OCI-LY1 (cell line): ENCODE data around the gene MYLK4.

Experiments used
- H2AFZ ChIP-seq: fragments of 200-600 bp; sonication (generic), shearing (Covaris generic); 2 replicates; pipeline ENCODE4 v1.6.0; 2014; ENCODE audit warnings: antibody characterized with exemption, mild to moderate bottlenecking, low read length
- H3F3A ChIP-seq: fragments of 200-600 bp; sonication (generic), shearing (Covaris generic); 2 replicates; pipeline ENCODE4 v1.6.0; 2014; ENCODE audit warnings: mild to moderate bottlenecking, antibody characterized with exemption, low read length, moderate library complexity; ENCODE audit not compliant: insufficient read depth
- H3K27ac ChIP-seq: fragments of 200-600 bp; sonication (generic); 2 replicates; pipeline ENCODE4 v1.5.1; 2014; ENCODE audit warnings: low read length, mixed run types, mild to moderate bottlenecking, low read depth; ENCODE audit not compliant: poor library complexity, severe bottlenecking
- H3K27me3 ChIP-seq: fragments of 200-600 bp; sonication (generic); 2 replicates; pipeline ENCODE4 v1.6.0; 2014; ENCODE audit warnings: antibody characterized with exemption, mild to moderate bottlenecking, low read length, moderate library complexity; ENCODE audit not compliant: insufficient read depth
- H3K36me3 ChIP-seq: fragments of 200-600 bp; sonication (generic); 2 replicates; pipeline ENCODE4 v1.6.1; 2014; ENCODE audit warnings: mild to moderate bottlenecking, antibody characterized with exemption, low read length, moderate library complexity, mixed read lengths; ENCODE audit not compliant: insufficient read depth
- H3K4me1 ChIP-seq: fragments of 200-600 bp; sonication (generic); 2 replicates; pipeline ENCODE4 v1.5.1; 2014; ENCODE audit warnings: mild to moderate bottlenecking, low read length, moderate library complexity; ENCODE audit not compliant: insufficient read depth, severe bottlenecking
- H3K4me2 ChIP-seq: fragments of 200-600 bp; sonication (generic), shearing (Covaris generic); 2 replicates; pipeline ENCODE4 v1.6.1; 2014; ENCODE audit warnings: low read length
- H3K4me3 ChIP-seq: fragments of 200-600 bp; sonication (generic); 2 replicates; pipeline ENCODE4 v1.5.1; 2014; ENCODE audit warnings: low read length, low read depth, mild to moderate bottlenecking, mixed read lengths; ENCODE audit not compliant: poor library complexity, severe bottlenecking
- H3K79me2 ChIP-seq: fragments of 200-600 bp; shearing (Covaris generic); 2 replicates; pipeline ENCODE4 v1.6.1; 2016; ENCODE audit warnings: mixed run types, low read length, mixed read lengths; ENCODE audit not compliant: insufficient read depth
- H3K9ac ChIP-seq: fragments of 200-600 bp; sonication (generic), shearing (Covaris generic); 2 replicates; pipeline ENCODE4 v1.6.1; 2014; ENCODE audit warnings: mild to moderate bottlenecking, low read length, mixed read lengths
- H3K9me2 ChIP-seq: fragments of 200-600 bp; sonication (generic), shearing (Covaris generic); 2 replicates; pipeline ENCODE4 v1.6.1; 2014; ENCODE audit warnings: low read depth, mild to moderate bottlenecking, low read length, mixed read lengths
- H3K9me3 ChIP-seq: fragments of 200-600 bp; shearing (Covaris generic); 2 replicates; pipeline ENCODE4 v1.6.1; 2014; ENCODE audit warnings: low read length, mixed read lengths
- H4K20me1 ChIP-seq: fragments of 200-600 bp; sonication (generic), shearing (Covaris generic); 2 replicates; pipeline ENCODE4 v1.6.0; 2016; ENCODE audit warnings: mild to moderate bottlenecking, low read length; ENCODE audit not compliant: insufficient read depth
- EZH2 ChIP-seq: fragments of 200-600 bp; sonication (generic), shearing (Covaris generic); IDR thresholded peaks from 2 replicates; pipeline ENCODE4 v1.8.0; 2017; ENCODE audit warnings: borderline replicate concordance, mixed run types, mild to moderate bottlenecking, antibody characterized with exemption, low read length, moderate library complexity, mixed read lengths
- TF ChIP-seq, protein P1 (sequence below): fragments of 200-600 bp; sonication (generic), shearing (Covaris generic); IDR thresholded peaks from 2 replicates; pipeline ENCODE4 v1.5.1; 2017; ENCODE audit warnings: mild to moderate bottlenecking, antibody characterized with exemption, low read length, moderate library complexity, mixed read lengths

MYLK4 gene

GRCh38 chr6:2614846-2615245 is 135.9 kb downstream of the MYLK4 start:
- H3K27me3 ChIP-seq: no peaks in the 10 kb centered on the region
- TF ChIP-seq, protein P1, sequence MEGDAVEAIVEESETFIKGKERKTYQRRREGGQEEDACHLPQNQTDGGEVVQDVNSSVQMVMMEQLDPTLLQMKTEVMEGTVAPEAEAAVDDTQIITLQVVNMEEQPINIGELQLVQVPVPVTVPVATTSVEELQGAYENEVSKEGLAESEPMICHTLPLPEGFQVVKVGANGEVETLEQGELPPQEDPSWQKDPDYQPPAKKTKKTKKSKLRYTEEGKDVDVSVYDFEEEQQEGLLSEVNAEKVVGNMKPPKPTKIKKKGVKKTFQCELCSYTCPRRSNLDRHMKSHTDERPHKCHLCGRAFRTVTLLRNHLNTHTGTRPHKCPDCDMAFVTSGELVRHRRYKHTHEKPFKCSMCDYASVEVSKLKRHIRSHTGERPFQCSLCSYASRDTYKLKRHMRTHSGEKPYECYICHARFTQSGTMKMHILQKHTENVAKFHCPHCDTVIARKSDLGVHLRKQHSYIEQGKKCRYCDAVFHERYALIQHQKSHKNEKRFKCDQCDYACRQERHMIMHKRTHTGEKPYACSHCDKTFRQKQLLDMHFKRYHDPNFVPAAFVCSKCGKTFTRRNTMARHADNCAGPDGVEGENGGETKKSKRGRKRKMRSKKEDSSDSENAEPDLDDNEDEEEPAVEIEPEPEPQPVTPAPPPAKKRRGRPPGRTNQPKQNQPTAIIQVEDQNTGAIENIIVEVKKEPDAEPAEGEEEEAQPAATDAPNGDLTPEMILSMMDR: no peak
- no peak for TF ChIP-seq EZH2
- H3K27ac ChIP-seq: no peak overlapping the region
- H3F3A ChIP-seq: no peaks in the 10 kb centered on the region
- H4K20me1 ChIP-seq: no peaks in the 10 kb centered on the region
- H3K4me2 ChIP-seq: no peak overlapping the region
- no peak overlapping the region for H3K4me3 ChIP-seq
- H3K4me1 ChIP-seq: no peaks in the 10 kb centered on the region
- H2AFZ ChIP-seq: no peak overlapping the region
- H3K36me3 ChIP-seq: no peaks in the 10 kb centered on the region
- H3K9me3 ChIP-seq: no peaks in the 10 kb centered on the region
- no peak overlapping the region for H3K9ac ChIP-seq
- H3K79me2 ChIP-seq: no peaks in the 10 kb centered on the region
- H3K9me2 ChIP-seq: no peaks in the 10 kb centered on the region

- H4K20me1 ChIP-seq: no peaks in the 10 kb centered on the region
- no peaks in the 10 kb centered on the region for H3K9me2 ChIP-seq
- no peaks in the 10 kb centered on the region for H3K9me3 ChIP-seq
- no peak overlapping the region for H3K9ac ChIP-seq
- no peak overlapping the region for H3K4me3 ChIP-seq
- no peak overlapping the region for H3K27ac ChIP-seq
- H3K36me3 ChIP-seq: no peaks in the 10 kb centered on the region
- no peaks in the 10 kb centered on the region for H3K4me1 ChIP-seq
- H2AFZ ChIP-seq: no peak overlapping the region
- no peaks in the 10 kb centered on the region for H3K27me3 ChIP-seq
- TF ChIP-seq EZH2: no peak
- TF ChIP-seq, protein P1: no peak
- H3F3A ChIP-seq: no peaks in the 10 kb centered on the region
- no peak overlapping the region for H3K4me2 ChIP-seq
- no peaks in the 10 kb centered on the region for H3K79me2 ChIP-seq
Measured at GRCh38 chr6:2614155-2614554, 136.6 kb downstream of the MYLK4 start.
